Measurements from ENCODE around the gene ZNF263.

ZNF263 gene

DNA sequence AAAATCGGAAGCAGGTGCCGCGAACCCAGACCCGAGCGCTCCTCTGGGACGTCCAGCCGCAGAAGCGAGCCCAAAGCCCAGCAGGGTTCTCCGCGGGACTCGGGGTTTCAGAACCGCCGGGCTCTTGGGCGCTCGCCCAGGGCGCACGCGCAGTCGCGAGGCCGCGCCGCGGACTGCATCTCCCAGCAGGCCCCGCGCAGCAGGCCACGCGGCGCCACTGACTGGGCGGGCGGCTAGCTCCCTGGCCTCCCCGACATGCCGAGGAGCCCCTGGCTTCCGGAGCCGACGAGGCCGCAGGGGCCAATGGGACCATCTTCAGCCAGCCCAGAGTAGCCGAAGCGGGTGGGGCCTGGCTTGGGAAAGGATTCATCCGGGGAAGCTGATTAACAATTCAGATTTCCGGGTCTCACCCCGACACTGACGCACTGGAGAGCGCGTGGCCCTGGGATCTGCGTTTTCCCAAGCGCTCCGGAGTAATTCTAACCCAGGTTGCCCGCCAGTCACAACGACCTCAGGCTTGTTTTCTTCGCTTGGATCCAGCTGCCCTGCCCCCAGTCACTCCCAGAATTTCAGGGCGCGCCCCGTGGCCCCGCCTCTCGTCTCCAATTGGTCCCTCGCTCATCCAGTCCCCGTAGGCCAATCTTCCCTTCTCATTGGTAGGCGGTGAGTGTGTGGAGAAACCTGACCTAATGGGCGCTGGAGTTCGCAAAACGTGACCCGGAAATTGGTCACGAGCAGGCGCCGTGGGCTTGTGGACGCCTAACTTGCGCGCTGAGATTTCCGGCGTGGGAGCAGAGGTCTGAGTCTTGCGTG lies at the start of gene ZNF263:
TSS of gene ZNF263 (plus strand) at position 762 of the 813 bp plus-strand sequence. CDS start 328 bp downstream, outside the sequence.
- DNase-seq, result peak; percentile 89 to 95

DNA sequence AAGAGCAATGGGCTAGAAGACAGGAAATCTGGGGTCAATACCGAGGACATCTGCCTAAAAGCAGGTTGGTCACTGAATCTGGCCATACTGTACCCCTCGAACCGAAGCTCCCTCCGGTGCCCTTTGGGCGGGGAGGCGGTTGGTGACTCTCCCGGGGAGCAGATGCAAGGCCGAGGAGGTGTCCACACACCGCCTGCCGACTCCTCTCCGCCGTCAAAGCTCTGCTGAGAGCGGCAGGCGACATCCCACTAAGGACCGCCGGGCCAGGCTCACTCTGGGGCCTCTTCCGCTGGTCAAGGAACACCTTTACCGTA lies 48.8 kb upstream of the ZNF263 start:
- DNase-seq, result no peak

DNA sequence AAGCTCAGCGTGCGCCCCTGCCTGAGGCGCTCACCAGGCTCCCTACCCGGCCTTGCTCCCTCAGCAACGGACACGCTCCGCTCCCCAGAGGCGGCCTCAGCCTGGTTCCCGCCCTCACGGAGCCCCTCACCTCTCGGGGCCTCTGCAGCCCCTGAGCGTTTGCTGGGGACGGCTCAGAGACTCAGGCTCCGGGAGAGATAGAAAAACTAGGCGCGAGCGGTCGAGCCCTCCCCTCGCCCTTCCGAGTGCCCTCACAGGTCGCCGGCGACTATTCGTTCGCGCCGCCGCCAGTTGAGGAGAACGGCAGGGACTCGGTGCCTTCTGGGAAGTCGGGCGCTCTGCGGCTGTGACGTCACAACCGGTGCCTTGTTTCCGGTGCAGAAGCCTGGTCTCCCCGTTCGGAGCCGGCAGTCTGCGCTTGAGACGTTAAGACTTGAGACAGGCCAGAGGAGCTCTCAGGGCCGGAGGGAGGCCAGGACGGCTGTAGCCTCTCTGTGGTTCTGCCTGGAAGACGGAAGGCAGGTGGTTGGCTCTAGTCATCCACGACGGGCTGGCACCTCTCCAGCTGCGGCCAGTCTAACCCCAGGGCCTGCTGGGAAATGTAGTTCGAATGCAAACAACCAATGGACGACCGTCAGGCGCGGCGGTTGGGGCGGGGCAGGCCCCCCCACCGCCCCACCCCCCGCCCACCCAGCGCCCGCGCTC lies 48.3 kb upstream of the ZNF263 start, which contains the start of gene ZNF200:
TSS of gene ZNF200 (minus strand) at position 302 of the 705 bp plus-strand sequence. CDS start 1,403 bp downstream, outside the sequence.
- DNase-seq, result peak; percentile 90 to 91

DNA sequence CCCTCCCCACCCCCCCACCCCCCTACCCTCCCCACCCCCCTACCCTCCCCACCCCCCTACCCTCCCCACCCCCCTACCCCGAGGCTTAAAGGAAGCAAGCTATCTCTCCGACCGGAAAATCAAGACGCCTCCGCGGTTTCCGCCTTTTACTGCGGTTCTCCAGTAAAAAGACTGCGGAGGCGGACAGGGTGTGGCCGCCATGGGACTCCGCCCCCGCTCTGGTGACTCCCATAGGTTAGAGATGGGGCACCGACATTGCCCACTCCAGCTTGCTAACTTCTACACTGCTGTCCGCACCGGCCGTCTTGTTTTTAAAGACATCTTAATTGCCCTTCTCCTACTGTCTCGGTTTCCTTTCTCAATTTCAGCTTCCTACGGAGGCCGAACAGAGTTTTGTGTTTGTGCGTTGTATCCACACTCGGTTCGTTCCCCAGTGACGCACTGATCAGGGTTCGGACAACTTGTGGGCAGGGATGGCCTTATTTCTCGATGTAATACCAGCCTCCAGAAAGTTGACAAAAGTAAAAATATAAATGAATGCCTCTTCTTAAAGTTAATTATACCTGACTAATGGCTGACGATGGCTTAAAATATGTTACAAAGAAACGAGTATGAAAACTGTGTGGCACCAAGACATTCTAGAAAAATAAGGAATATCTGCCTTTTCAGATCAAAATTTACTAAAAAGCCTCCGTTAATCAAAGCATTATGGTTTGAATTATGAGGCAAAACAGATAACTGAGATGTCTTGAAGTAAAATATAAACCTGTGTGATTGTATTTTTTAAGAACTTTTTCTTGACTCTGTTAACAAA lies 47.2 kb upstream of the ZNF263 start:
- DNase-seq, result peak; percentile 17 to 55

DNA sequence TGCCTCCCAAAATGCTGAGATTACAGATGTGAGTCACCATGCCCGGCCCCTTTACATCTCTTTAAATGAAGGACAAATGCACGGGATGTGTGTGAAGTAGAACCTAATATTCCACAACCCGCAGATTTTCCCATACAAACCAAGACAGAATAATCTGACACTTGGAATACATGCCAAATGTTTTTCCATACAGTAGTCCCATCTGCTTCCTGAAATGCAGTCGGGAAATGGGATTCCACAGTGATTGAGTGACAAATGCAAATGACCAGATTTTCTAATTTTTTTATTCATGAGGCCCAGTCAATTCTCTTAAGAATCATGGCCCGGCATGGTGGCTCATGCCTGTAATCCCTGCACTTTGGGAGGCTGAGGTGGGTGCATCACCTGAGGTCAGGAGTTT lies 41.5 kb upstream of the ZNF263 start:
- no peak for DNase-seq

DNA sequence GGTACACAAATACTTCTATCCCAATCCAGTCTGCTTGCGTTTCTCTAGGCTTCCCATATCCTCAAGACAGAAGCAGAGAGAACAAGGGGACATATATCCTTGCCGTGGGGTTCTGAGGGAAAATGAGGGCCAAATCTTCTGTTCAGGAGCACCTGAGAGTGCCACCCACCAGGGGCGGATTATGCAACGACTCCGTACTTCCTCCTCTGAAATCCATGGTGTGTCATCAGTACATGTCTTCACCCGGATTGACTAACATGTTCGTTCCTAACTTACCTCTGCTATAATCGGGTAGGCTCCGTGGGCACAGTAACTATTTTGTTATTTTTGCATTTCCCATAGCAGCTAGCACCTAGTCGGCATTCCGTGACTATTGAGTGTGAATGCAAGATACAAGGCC lies 40.6 kb upstream of the ZNF263 start:
- DNase-seq, result no peak

DNA sequence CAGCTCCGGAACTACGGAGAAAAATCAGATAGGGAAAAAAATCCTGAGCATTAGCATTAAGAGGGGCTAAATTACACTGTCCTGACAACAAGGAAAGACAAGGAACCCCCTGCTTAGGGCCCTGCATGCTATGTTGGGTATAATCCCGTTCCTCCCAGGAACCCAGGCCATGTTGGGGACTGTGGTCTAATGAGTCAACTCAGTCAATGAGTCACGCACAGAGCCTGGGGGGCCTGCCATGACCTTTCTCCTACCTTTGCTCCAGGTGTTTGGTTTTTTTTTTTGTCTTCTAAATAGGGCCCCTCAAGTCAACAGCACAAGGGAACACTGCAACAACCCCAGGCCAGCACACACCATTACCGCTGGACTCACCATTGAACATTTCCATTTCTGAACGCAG lies 39.4 kb upstream of the ZNF263 start:
- no peak for DNase-seq

DNA sequence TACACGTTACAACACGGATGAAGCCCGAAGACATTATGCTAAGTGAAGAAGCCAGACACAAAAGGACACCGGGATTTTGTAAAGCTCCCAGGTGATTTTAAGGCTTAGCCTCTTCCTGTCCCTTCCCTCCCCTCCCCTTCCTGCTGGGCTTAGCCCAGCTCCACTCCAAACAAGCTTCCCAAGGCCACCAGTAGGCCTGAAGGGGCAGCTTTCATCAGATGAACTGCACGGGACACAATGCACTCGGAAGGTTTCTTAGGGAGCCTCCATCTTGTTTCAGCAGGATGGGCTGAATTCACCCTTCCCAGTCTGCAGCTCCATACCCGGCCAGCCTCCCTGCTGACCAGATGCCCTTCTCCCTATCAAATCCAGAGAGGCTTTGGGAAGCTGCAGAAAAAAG lies 37.3 kb upstream of the ZNF263 start:
- no peak for DNase-seq

DNA sequence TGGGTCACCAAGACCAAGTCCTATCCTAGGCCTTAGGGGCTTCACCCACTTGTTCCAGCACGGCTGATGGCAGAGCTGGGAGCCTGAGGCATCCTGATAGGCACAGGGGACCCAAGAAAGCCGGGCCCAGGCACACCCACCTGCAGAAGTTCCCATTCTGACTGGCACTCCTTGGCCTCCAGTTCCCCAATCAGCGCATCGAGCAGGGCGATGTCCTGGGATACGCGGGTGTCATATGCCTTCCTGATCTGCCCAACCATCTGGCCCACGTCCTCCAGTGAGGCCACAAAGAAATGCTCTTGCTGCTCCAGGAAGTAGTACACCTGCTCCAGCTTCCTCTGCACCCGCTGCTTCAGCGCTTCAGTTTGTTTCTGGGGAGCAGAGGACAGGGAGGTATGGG lies 36.4 kb upstream of the ZNF263 start:
- DNase-seq, result no peak

DNA sequence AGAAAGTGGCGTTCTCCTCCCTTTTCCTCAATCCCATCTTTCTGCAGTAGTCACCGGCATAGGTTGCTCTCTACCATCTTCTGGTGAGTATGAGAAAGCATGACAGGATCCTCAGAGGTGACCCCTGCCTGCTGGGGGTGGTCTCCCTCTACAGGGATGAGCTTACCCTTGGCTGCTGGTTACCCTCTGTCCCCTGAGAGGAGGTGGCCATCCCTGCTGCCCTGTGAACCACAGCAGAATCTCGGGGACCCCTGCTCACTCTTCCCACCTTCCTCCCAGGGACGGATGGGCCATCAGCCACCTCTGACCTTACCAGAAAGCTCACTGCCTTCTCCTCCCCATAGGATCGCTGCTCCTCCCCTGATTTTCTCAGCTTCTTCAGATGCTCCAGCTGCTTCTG lies 34.7 kb upstream of the ZNF263 start:
- no peak for DNase-seq

DNA sequence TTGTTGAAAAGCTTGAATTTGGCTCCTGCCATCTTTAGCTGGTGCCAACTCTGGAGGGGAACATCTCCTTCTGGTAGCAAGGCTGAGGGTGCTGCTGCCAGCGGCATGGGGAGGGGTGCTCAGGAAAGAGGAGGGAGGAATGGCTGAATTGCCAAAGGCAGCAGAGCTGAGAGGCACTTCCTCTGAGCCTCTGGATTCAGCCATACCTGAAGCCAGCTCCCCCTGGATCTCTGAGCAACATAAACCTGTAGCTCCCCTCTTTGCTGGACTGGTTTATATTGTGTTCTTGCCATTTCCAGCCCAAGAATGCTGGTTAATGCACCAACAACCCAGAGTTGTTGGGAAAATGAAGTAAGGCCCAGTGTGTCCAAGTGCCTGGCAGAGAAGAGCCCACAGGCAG lies 34.3 kb upstream of the ZNF263 start:
- DNase-seq, result no peak

DNA sequence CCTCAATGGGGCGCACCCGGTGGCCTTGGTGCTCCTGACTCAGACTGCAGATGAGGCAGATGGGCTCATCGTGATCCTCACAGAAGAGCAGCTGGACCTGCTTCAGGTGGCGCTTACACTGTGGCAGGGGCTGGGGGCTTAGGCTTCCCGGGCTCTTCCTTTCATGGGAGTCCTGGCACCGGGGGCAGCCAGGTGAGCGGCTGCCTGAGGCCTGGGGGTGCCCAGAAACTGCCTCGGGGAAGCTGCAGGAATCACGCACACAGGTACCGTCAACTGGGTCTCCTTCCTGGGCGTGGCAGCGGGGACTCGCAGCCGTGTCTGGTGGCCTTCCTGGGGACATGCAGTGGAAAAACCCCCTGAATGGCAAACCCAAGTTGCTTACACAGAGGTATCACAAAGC lies 33.8 kb upstream of the ZNF263 start:
- no peak for DNase-seq

DNA sequence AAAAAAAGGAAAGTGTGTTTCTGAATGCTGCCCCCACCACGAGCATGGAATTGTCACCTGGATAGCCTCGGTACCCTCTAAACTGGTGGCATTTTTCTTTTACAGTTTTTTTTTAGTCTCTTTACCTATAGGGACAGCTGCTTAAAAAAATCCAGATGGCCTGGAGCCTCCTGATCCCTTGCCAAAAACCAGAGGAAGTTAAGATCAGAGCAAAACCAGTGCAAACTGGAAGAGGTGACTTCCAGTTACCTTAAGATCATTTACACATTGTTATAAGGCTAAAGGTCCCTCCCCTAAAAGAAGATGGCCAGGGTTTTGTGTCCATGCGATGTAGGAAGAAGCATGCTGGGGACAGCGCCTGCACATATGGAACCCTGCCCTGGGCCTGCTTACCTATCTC lies 30.3 kb upstream of the ZNF263 start:
- no peak for DNase-seq

DNA sequence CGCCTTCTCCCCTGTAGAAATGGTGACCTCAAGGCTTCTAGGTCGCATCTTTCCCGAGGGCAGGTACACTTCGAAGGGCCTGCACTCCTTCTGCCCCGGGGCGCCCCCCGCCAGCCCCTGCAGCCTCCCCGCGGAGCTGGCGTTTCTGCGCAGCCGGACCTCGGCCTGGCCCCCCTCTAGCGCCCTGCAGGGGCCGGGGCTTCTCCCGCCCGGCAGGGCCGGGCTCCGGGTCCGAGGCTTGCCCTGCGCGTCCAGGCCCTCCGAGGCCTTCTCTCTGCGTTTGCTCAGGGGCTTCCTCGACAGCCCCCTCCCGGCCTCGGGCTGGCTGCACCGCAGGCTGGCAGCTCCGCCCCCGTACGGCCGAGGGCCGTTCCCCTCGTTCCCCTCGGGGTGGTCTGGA lies 29.0 kb upstream of the ZNF263 start:
- DNase-seq, result no peak

DNA sequence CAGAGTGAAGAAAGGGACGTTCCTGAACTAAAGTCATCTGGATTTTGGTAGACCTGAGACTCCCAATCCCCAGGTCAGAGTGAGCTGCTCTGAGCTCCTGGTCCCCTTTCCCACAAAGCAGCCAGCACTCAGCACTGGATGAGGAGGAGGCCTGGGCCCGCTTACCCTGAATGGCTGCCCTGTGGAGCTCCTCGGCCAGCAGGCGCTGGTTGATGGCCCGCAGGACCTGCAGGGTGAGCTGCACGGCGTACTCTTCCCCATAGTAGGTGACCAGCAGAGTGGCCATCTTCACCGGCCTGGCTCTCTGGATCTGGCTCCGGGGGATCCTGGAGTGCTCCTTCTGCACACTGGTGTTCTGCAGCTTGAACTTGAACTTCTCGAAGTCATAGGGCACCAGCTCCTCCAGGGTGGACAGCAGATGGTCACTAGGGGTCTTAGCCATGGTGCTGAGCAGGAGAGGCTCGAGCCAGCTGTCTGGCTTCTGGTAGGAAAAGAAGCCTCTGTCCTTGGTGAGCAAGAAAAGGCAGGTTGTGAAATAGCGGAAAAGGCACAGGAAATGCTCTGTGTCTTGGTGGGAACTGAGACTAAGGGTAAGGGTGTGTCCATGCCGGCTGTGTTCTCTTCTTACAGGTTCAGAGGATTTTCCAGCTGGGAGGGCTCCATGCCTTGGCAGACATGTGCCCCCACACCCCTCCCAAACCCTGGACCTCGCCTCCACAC lies 27.0 kb upstream of the ZNF263 start, which contains the start of gene MEFV:
TSS of gene MEFV (minus strand) at position 488 of the 720 bp plus-strand sequence. CDS start at position 442, 46 bp downstream.
- no peak for DNase-seq

DNA sequence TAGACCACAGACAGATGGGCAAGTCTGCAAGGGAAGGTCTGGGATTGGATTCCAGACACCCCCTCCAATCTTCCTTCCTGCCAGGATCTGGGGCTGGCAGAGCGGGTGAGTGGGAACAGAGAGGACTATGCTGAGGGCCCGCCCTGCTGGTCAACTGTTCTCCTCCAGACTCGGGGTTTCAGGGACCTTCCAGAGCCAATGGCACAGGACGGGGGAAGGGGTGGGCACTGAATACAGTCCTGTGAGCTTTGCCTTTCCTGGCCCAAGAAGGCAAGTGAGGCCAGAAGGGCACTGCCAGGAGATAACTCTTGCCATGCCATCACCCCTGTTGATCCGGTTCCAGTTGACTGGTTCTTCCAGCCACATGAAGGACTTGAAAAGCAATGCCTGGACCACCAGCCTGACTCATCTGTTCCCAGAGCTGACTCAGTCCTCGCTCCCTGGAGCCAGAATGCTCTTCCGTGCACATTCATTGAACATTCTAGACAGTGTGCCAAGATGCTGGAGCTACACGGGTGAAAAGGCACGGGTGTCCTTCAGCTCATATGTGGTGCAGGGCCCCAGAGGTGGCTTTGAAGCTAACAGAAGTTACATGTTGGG lies 26.3 kb upstream of the ZNF263 start:
- no peak for DNase-seq

DNA sequence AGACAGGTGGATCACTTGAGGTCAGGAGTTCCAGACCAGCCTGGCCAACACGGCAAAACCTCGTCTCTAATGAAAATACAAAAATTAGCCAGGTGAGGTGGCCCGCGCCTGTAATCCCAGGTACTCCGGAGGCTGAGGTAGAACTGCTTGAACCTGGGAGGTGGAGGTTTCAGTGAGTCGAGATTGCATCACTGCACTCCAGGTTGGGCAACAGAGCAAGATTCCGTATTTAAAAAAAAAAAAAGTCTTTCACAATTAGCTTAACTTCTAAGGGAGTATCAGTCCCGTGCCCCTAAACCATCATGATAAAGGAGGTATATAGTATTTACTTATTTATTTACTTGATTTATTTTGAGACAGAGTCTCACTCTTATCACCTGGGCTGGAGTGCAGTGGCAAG lies 23.5 kb upstream of the ZNF263 start:
- DNase-seq, result no peak

DNA sequence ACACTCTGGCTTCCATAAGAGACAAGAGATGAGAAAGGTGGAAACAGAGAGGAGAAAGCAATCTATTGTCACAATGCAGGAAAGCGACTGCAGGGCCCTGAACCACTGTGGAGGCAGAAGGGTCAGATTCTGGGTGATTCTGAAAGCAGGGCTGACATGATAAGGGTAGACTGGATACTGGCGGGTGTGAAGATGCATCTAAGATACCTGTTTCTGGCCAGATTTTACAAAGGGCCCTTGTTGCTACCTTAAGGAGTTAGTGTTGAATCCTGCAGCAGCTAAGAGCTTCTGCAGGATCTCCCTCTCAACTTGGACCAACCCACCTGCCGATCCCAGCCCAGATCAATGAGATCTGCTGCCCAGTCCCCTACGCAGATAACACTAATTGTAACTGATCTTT lies 20.8 kb upstream of the ZNF263 start:
- DNase-seq, result no peak

DNA sequence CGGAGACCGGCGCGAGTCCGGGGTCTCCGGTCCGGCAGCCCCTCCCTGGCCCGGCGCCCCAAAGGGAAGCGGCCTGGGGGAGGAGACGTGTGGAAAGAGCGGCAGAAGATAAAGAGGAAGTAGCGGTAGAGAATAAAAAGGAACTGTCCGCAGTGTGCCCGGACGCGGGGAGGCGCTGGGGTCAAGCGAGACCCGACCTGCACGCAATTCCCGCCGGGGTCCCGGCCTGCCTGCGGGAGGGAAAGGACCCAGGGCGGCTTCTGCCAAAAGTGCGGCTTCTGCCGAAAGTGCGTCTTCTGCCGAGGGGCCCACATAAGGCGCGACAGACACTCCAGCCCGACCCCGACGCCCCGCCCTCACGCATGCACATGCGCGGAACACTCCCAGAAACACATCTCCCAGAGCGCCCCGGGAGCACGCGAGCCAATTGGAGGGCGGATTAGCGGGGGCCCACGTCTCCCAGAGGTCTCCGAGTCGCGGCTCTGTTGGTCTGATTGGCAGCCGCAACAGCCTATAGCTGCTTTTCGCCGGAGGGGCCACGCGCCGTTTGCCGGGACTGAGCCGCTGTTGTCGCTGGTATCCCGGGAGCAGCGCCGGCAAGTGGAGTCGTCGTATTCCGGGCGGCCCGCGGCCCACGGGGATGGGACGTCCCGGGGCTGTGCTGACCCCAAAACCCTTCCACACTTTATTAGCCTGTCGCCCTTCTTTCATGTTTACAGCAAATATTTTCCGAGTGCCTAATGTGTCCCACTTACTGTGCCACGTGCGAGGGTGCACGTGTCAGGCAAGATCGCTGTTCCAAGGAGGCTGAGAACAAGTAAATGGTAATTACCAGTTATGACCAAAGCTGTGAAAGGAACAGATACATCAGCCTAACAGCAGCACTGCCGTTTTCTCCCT lies 18.9 kb upstream of the ZNF263 start:
- peak; percentile 98 to 99 for DNase-seq

DNA sequence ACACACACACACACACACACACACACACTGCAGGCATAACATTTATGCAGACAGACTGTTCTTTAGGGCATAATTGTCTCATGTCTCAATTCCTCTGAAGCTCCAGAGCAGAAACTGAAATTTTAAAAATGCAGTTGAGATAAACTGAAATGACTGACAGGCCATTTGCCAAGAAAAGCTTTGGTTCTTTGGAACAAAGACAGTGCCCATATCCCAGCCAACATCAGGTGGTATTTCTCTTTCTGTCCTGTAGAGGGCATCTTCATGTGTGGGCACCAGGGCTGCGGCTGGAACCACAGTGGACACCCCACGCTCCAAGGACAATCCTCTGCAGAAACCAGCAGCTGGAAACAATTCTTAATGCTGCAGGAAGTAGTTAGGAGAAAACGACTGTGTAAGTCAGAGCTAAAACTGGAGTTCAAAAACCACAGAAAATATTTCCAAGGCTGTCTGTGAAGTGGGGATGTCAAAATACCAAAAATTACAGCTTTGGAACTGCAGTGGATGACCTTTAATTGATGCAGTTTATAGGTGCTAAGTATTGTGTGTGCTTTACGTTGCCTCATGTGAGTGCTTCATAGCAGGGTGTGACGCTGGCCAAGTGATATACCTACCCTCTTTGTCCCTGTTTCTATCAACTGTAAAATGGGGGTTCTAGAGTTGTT lies 16.3 kb upstream of the ZNF263 start:
- DNase-seq, result no peak

DNA sequence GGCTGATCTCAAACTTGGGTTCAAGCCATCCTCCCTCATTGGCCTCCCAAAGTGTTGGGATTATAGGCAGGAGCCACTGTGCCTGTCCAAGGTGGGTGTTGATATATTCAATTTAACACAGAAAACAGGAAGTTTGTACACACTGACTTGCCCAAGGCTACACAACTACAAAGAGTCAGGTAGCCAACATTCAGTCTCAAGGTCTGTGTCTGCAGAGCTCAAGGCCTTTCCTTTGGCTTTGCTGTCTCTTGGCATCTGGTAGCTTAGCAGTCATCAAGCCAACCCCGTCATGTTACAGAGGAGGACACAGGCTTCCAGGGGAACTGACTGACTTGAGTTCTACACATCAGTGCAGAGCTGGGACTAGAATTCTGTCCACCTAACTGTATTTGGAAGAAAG lies 15.0 kb upstream of the ZNF263 start:
- no peak for DNase-seq
